Sciatic nerve (tissue), 2 donors: ENCODE results near the gene LRP5. TPM values are rescaled to one million over a fixed set of nuclear protein-coding genes. Genes with fewer than 3 reads are reported as not detected.
"Not testable (repeated sequence)": the region's sequence is repeated elsewhere in the genome, so short reads cannot be mapped to it uniquely, and the experiment has no call there.

ENCODE experiments used
- ATAC-seq: fragments of 200-7000 bp; cut with Tn5 transposase; one replicate; pipeline ENCODE4 v1.9.1; 2020; ENCODE audit warnings: mild to moderate bottlenecking, moderate library complexity
- DNase-seq: peaks from one replicate; pipeline ENCODE4 v3.0.0-alpha.2; 2020; ENCODE audit warnings: low spot score
- intact Hi-C: fragments of 100-400 bp; cut with DNase I; formaldehyde crosslinking; loops from one replicate; pipeline ENCODE4 v1.14.2; 2022
- total RNA-seq: library from RNA; stranded (reverse); fragmentation: NEBNext Ultra II Directional; extraction: Animal tissue kit (Norgen Biotek cat#: 25700); gene quantifications from one replicate; pipeline ENCODE4 v1.2.1, GENCODE V29; 2021
- donor health status: DM: no; HTN: no; CAD: no.
- donor health status: DM: no; HTN: no; CAD: no.

Gene LRP5
- total RNA-seq, 1 donor from 2014 or later: 55.2 TPM

- DNase-seq: no peak
- peak; percentile 76 for ATAC-seq
- intact Hi-C loops: no loop called here
Measured at GRCh38 chr11:68338051-68338780, 25.8 kb downstream of the LRP5 start.

DNA sequence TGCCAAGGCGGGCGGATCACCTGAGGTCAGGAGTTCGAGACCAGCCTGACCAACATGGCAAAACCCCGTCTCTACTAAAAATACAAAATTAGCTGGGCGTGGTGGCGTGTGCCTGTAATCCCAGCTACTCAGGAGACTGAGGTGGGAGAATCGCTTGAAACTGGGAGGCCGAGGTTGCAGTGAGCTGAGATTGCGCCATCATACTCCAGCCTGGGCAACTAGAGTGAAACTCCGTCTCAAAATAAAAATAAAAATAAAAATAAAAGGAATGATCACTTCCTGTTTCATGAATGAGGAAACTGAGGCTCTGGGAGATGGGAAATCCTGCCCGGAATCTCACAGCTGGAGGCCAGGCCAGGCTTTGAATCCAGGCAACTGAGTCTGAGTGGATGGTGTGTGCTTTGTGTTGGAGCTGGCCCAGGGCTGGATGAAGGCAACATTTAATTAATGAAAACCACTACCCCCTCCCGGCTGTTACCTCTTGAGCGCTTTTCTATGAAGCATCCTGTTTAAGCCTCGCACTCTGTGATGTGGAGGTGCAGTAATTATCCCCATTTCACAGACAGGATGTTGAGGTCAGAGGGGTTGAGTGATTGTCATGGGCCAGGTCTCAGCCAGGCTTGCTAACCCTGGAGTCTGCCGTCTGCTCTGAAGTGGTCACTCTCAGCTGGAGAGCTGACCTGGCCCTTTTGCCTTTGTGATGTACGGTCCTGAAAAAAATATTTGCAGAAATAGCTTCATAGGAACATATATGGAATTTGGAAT lies 27.8 kb downstream of the LRP5 start:
- DNase-seq (no peak), ATAC-seq (no peak)
- intact Hi-C loops: no loop called here

- ATAC-seq (no peak), DNase-seq (no peak)
- intact Hi-C loops: no loop called here
Measured at GRCh38 chr11:68340784-68341556, 28.6 kb downstream of the LRP5 start.

GRCh38 chr11:68341557-68342458 lies 29.4 kb downstream of the LRP5 start:
- intact Hi-C loops: no loop called here
- ATAC-seq: no peak

GRCh38 chr11:68342459-68343158 lies 30.2 kb downstream of the LRP5 start:
- ATAC-seq: peak; percentile 19
- no peak for DNase-seq
- intact Hi-C loops: no loop called here

More at GRCh38 chr11:68341557-68342458, 29.4 kb downstream of the LRP5 start:
- no peak for DNase-seq

- DNase-seq: no peak
- intact Hi-C loops: no loop called here
- ATAC-seq: no peak
Measured at GRCh38 chr11:68343761-68344256, 31.4 kb downstream of the LRP5 start.

DNA sequence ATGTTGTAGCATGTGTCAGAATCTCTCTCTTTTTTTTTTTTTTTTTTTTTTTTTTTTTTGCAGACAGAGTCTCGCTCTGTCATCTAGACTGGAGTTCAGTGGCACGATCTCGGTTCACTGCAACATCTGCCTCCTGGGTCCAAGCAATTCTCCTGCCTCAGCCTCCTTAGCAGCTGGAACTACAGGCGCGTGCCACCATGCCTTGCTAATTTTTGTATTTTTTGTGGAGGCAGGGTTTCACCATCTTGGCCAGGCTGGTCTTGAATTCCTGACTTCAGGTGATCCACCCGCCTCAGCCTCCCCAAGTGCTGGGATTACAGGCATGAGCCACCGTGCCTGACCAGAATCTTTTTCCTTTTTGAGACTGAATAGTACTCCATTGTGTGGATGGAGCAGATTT lies 32.4 kb downstream of the LRP5 start:
- intact Hi-C loops, DNase-seq, ATAC-seq: not testable (repeated sequence)

DNA sequence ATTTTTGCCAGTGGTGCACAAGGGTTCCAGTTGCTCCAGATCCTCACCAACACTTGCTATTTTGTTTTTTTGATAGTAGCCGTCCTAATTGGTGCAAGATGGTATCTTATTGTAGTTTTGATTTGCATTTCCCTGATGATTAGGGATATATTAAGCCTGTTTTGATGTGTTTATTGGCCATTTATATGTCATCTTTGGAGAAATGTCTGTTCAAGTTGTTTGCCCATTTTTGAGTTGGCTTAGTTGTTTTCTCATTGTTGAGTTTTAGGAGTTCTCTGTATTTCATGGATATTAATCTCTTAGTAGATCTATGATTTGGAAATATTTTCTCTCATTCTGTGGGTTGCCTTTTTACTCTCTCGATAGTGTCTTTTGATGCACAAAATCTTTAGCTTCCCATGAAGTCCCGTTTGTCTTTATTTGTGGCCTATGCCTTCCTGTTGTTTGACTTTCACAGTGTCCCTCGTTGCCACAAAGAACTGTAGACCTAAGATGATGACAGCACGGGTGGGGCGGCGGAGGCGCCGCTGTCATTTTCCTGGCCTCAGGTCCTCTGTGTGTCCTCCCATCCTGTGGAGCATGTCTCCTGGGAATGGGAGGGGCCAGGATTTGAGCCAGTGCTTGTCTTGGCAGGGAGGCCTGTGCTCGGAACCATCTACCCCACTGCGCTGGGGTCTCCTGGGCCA lies 33.5 kb downstream of the LRP5 start:
- no peak for DNase-seq
- intact Hi-C loops: no loop called here
- ATAC-seq: peak; percentile 29

DNA sequence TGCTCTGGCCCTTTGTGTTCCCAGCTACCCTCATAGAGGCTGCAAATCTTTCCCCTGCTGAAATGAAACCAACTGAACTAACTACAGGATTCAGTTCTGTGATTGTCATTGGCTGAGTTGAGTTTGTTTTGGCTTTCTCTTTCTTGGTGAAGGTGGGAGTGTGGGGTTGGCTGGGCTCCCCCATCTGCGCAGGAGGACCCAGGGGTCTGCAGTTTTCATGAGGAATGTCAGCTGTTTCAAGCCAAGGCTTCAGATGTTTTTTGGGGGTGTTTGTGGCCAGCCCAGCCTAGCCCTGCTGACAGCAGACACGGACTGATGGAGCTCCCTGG lies 34.0 kb downstream of the LRP5 start:
- intact Hi-C loops: no loop called here
- ATAC-seq (no peak), DNase-seq (no peak)

- DNase-seq (no peak), ATAC-seq (no peak)
- intact Hi-C loops: no loop called here
Measured at GRCh38 chr11:68347345-68347744, 35.0 kb downstream of the LRP5 start.

DNA sequence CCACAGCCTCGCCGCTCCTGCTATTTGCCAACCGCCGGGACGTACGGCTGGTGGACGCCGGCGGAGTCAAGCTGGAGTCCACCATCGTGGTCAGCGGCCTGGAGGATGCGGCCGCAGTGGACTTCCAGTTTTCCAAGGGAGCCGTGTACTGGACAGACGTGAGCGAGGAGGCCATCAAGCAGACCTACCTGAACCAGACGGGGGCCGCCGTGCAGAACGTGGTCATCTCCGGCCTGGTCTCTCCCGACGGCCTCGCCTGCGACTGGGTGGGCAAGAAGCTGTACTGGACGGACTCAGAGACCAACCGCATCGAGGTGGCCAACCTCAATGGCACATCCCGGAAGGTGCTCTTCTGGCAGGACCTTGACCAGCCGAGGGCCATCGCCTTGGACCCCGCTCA lies 35.5 kb downstream of the LRP5 start:
- DNase-seq (no peak), ATAC-seq (no peak)

DNA sequence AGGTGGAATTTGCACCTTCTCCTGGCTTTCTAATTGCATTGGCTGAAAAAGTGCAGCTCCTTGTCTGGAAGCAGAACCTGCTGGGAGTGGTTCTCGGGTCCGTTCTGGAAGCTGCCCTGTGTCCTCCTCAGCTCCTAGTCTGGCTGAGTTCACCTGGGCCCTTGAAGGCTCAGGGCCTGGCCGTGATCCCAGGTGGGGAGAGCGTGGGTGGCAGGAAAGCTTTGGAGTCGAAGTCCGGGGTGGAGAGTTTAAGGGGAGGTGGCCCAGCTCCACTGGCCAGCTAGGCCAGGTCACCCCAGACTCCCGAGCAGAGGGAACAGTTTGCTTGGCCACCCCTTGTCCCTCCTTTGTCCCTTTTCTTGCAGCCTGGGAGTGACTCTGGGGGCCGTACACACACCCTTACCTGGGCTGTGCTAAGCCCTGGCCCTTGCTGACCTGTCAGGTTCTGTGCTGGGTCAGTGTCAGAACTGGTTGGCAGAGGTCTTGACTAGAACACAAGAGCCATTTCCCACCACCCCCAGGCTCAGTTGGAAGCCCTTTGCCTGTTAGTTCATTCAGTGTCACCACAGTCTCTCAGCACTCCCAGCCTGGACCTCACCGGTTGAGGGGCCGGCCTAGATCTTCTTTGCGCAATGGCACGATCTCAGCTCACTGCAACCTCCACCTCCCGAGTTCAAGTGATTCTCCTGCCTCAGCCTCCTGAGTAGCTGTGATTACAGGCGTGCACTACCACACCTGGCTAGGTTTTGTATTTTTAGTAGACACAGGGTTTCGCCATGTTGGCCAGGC lies 37.3 kb downstream of the LRP5 start:
- DNase-seq: no peak
- intact Hi-C loops: no loop called here
- no peak for ATAC-seq

More for the DNA sequence above, 35.5 kb downstream of the LRP5 start:
- intact Hi-C loops: no loop called here

- ATAC-seq (no peak), DNase-seq (no peak)
- intact Hi-C loops: no loop called here
Measured at GRCh38 chr11:68350759-68351449, 38.5 kb downstream of the LRP5 start.

- no peak for DNase-seq
- ATAC-seq: no peak
- intact Hi-C loops: no loop called here
Measured at GRCh38 chr11:68351450-68352275, 39.3 kb downstream of the LRP5 start.

GRCh38 chr11:68352591-68352990 lies 40.2 kb downstream of the LRP5 start:
- ATAC-seq (no peak), DNase-seq (no peak)
- intact Hi-C loops: no loop called here
